B cell (primary cell): ENCODE data around the gene SMIM35. TPM values are rescaled to one million over a fixed set of nuclear protein-coding genes. Genes with fewer than 3 reads are reported as not detected.

ENCODE experiments used
- ATAC-seq: fragments of 200-7000 bp; cut with Tn5 transposase; one replicate; pipeline ENCODE4 v1.10.0; 2021; ENCODE audit warnings: low read depth, mild to moderate bottlenecking, moderate number of reproducible peaks, moderate library complexity
- CTCF ChIA-PET: fragments of 350-600 bp; sonication (Branson Sonifier 250); formaldehyde crosslinking; loops from one replicate; lab custom pipeline; 2021; ENCODE audit warnings: antibody characterized with exemption, inconsistent platforms; lab: Charles Lee
- POLR2A ChIA-PET: fragments of 350-600 bp; sonication (Branson Sonifier 250); formaldehyde crosslinking; loops from one replicate; lab custom pipeline; 2021; ENCODE audit warnings: antibody characterized with exemption; lab: Charles Lee
- DNase-seq: peaks from one replicate; pipeline ENCODE4 v3.0.0; 2013
- H2AFZ ChIP-seq: 2 replicates; pipeline ENCODE4 v1.6.1; 2012; ENCODE audit warnings: mild to moderate bottlenecking, low read depth, low read length; ENCODE audit not compliant: insufficient read depth, poor library complexity, severe bottlenecking
- H3K27ac ChIP-seq, 2 donors: 1 replicate in 1 of 2; 2 replicates in 1 of 2; pipeline ENCODE4 v1.5.1; 2012 to 2013; ENCODE audit warnings: low read length in 2 of 2, mild to moderate bottlenecking in 2 of 2, moderate library complexity in 1 of 2
- H3K27me3 ChIP-seq, 4 experiments: fragments of 200-600 bp in 1 of 4; sonication (generic) in 1 of 4; replicated peaks in 1 of 4; 1 replicate in 2 of 4; 2 replicates in 2 of 4; pipeline versions ENCODE4 v1.6.1 to v1.7.0; 2013 to 2016; ENCODE audit warnings: low read length in 3 of 4, mild to moderate bottlenecking in 2 of 4, mixed read lengths in 1 of 4, moderate library complexity in 1 of 4; ENCODE audit not compliant: insufficient read depth in 4 of 4, control insufficient read depth in 3 of 4; ENCODE audit errors: control extremely low read depth in 1 of 4
- H3K36me3 ChIP-seq, 2 experiments: replicated peaks in 1 of 2; 1 replicate in 1 of 2; 2 replicates in 1 of 2; pipeline versions ENCODE4 v1.6.1 to v1.7.1; 2013; ENCODE audit warnings: low read length in 1 of 2; ENCODE audit not compliant: insufficient read depth in 2 of 2, control insufficient read depth in 1 of 2; ENCODE audit errors: control extremely low read depth in 1 of 2, extremely low read depth in 1 of 2
- H3K4me1 ChIP-seq, 2 donors: fragments of 200-600 bp in 1 of 2; sonication (generic) in 1 of 2; 1 replicate in 1 of 2; 2 replicates in 1 of 2; pipeline versions ENCODE4 v1.5.1 to v1.6.1; 2013 to 2017; ENCODE audit warnings: low read length in 2 of 2; ENCODE audit not compliant: control insufficient read depth in 2 of 2, insufficient read depth in 2 of 2
- H3K4me2 ChIP-seq: replicated peaks from 2 replicates; pipeline ENCODE3; 2012; ENCODE audit warnings: mild to moderate bottlenecking, low read depth, low read length; ENCODE audit not compliant: poor library complexity, severe bottlenecking
- H3K4me3 ChIP-seq, 5 experiments: fragments of 200-600 bp in 1 of 5; sonication (generic) in 1 of 5; 1 replicate in 3 of 5; 2 replicates in 2 of 5; pipeline versions ENCODE4 v1.5.1 to v1.7.0; 2011 to 2016; ENCODE audit warnings: low read length in 4 of 5, mild to moderate bottlenecking in 4 of 5, low read depth in 2 of 5, control low read depth in 1 of 5, moderate library complexity in 1 of 5; ENCODE audit not compliant: insufficient read depth in 1 of 5; ENCODE audit errors: control extremely low read depth in 1 of 5, extremely low read depth in 1 of 5
- H3K79me2 ChIP-seq: fragments of 200-600 bp; sonication (generic); one replicate; pipeline ENCODE4 v1.6.0; 2016; ENCODE audit warnings: low read length; ENCODE audit not compliant: control insufficient read depth, insufficient read depth
- H3K9ac ChIP-seq: fragments of 200-600 bp; sonication (generic); 2 replicates; pipeline ENCODE4 v1.6.1; 2017; ENCODE audit warnings: mild to moderate bottlenecking, low read length, moderate library complexity
- H3K9me3 ChIP-seq, 3 donors: one replicate each; pipeline versions ENCODE4 v1.6.1 to v1.7.1; 2013; ENCODE audit warnings: low read length in 2 of 3; ENCODE audit not compliant: control insufficient read depth in 2 of 3, insufficient read depth in 1 of 3; ENCODE audit errors: control extremely low read depth in 1 of 3
- H4K20me1 ChIP-seq: 2 replicates; pipeline ENCODE4 v1.6.0; 2012; ENCODE audit warnings: mild to moderate bottlenecking, low read length; ENCODE audit not compliant: insufficient read depth, control insufficient read depth, poor library complexity, severe bottlenecking
- H3K27ac Mint-ChIP-seq: one replicate; pipeline ENCODE4 v1.8.0; 2021; ENCODE audit warnings: mixed read lengths
- H3K27me3 Mint-ChIP-seq: one replicate; pipeline ENCODE4 v1.8.0; 2021; ENCODE audit warnings: mixed read lengths
- H3K4me1 Mint-ChIP-seq: one replicate; pipeline ENCODE4 v1.8.0; 2021; ENCODE audit warnings: mixed read lengths
- H3K4me3 Mint-ChIP-seq: one replicate; pipeline ENCODE4 v1.8.0; 2021; ENCODE audit warnings: mixed read lengths
- H3K9me3 Mint-ChIP-seq: one replicate; pipeline ENCODE4 v1.8.0; 2022; ENCODE audit warnings: mixed read lengths; ENCODE audit not compliant: insufficient read depth
- CTCF ChIP-seq: fragments of 200-600 bp; IDR thresholded peaks from one replicate; pipeline ENCODE4 v1.8.0; 2022; ENCODE audit warnings: antibody characterized with exemption, mild to moderate bottlenecking
- EZH2 ChIP-seq: IDR thresholded peaks from 2 replicates; pipeline ENCODE4 v1.6.1; 2012; ENCODE audit warnings: borderline replicate concordance, low read depth, mild to moderate bottlenecking, moderate library complexity, low read length; ENCODE audit not compliant: insufficient read depth, poor library complexity, severe bottlenecking
- WGBS: methylation state at CpG from one replicate; pipeline ENCODE4 v1.1.5; 2013; ENCODE audit warnings: missing lambda C conversion rate; ENCODE audit not compliant: insufficient coverage; 5-methylcytosine and 5-hydroxymethylcytosine counted together
- intact Hi-C: fragments of 100-400 bp; cut with micrococcal nuclease; formaldehyde crosslinking; loops from one replicate; pipeline ENCODE4 v1.10.0; 2022
- polyA plus RNA-seq: library from polyadenylated mRNA; depleted of rRNA; stranded (reverse); fragments of >200 nt; gene quantifications from 2 replicates; pipeline ENCODE4 v1.2.3, GENCODE V29; 2012
- total RNA-seq, 2 donors: library from RNA; stranded (reverse); fragments of 120-200 nt in 1 of 2; gene quantifications; 1 replicate in 1 of 2; 2 replicates in 1 of 2; pipeline versions ENCODE4 v1.2.3 to v1.2.4, GENCODE V29; 2013 to 2022

Gene SMIM35
- total and polyA plus RNA-seq, 2 donors (not counting 1 experiment from before 2014, with no cell fraction given): 1.3 to 4.5 TPM

GRCh38 chr11:118117790-118118601, 31.2 kb upstream of the SMIM35 start:
- Mint-ChIP-seq H3K4me3 (no peak overlapping the region), H3K4me1 (peaks cover 9% of the 10 kb centered on the region), H3K9me3 (no peaks in the 10 kb centered on the region), H3K27me3 (peaks cover 14% of the 10 kb centered on the region), H3K27ac (peak overlapping the region; percentile 28)
- CTCF ChIA-PET: interaction anchor here (1.0 kb wide), 1 partner anchor 171 kb away, joined by 3 read pairs; no protein-coding TSS in a partner anchor
- Histone ChIP-seq H3K79me2 (no peaks in the 10 kb centered on the region), H2AFZ (peak overlapping the region; percentile 8), H3K4me3 (peak overlapping the region in 1 of 5 experiments; percentile 6), H3K9me3 (no peaks in the 10 kb centered on the region), H3K4me1 (peaks cover 6 to 12% of the 10 kb centered on the region in 2 donors), H3K27ac (no peak overlapping the region), H3K36me3 (no peaks in the 10 kb centered on the region), H4K20me1 (no peaks in the 10 kb centered on the region), H3K27me3 (peaks cover 0 to 3% (median 1%) of the 10 kb centered on the region in 4 experiments), H3K9ac (peak overlapping the region; percentile 54), H3K4me2 (peak overlapping the region; percentile 36)
- no peak for ATAC-seq
- intact Hi-C loops: no loop called here
- DNase-seq: no peak
- POLR2A ChIA-PET: no interaction called here
- no peak for TF ChIP-seq EZH2
- no peak for TF ChIP-seq CTCF
- 16% methylated on average over 6 of the region's 9 CpGs for WGBS

GRCh38 chr11:118115048-118115447, 28.3 kb upstream of the SMIM35 start:
- 89% methylated on average over 7 of the region's 7 CpGs for WGBS
- peaks cover 0 to 7% (median 2%) of the 10 kb centered on the region in 4 experiments for H3K27me3 ChIP-seq
- H3K79me2 ChIP-seq: no peaks in the 10 kb centered on the region
- H3K9me3 ChIP-seq: no peaks in the 10 kb centered on the region
- no peaks in the 10 kb centered on the region for H4K20me1 ChIP-seq
- POLR2A ChIA-PET: no interaction called here
- Mint-ChIP-seq H3K27me3 (peaks cover 15% of the 10 kb centered on the region), H3K4me3 (no peak overlapping the region), H3K9me3 (no peaks in the 10 kb centered on the region), H3K27ac (no peak overlapping the region), H3K4me1 (peaks cover 9% of the 10 kb centered on the region)
- intact Hi-C loops: no loop called here
- no peak overlapping the region for H3K9ac ChIP-seq
- ATAC-seq: no peak
- DNase-seq: no peak
- CTCF ChIA-PET: no interaction called here
- no peak overlapping the region for H3K4me3 ChIP-seq
- no peaks in the 10 kb centered on the region for H3K36me3 ChIP-seq
- H3K27ac ChIP-seq: no peak overlapping the region
- H2AFZ ChIP-seq: no peak overlapping the region
- TF ChIP-seq EZH2: no peak
- no peak for TF ChIP-seq CTCF
- peaks cover 6 to 12% of the 10 kb centered on the region in 2 donors for H3K4me1 ChIP-seq
- no peak overlapping the region for H3K4me2 ChIP-seq
